Epidermal melanocyte (primary cell): Measurements from ENCODE around the gene IRF2BPL.

ENCODE experiments used
- DNase-seq: peaks from one replicate; pipeline ENCODE4 v3.0.0; 2011; ENCODE audit warnings: low spot score; ENCODE audit not compliant: insufficient read length

Gene IRF2BPL

GRCh38 chr14:77028384-77029231 lies at the start of gene IRF2BPL:
TSS of gene IRF2BPL (minus strand) at chr14:77028708. CDS start at chr14:77027792, 916 bp downstream.
- DNase-seq = peak; percentile 98

DNA sequence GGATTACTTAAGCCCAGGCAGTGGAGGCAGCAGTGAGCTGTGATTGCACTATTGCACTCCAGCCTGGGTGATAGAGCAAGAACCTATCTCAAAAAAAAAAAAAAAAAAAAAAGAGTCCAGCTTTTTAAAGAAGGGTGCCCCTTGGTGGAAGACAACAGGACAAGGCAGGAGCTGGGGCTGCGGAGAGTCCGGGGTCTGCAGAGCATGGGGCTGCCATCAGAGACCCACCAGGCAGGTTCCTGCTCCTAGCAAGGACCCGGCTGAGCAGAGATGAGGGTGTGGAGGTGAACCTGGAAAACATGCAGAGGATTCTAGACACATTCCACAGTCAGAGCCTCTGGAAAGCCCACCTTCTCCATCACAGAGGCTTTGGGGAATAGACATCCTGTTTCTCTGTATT lies 48.5 kb upstream of the IRF2BPL start:
- DNase-seq = no peak

DNA sequence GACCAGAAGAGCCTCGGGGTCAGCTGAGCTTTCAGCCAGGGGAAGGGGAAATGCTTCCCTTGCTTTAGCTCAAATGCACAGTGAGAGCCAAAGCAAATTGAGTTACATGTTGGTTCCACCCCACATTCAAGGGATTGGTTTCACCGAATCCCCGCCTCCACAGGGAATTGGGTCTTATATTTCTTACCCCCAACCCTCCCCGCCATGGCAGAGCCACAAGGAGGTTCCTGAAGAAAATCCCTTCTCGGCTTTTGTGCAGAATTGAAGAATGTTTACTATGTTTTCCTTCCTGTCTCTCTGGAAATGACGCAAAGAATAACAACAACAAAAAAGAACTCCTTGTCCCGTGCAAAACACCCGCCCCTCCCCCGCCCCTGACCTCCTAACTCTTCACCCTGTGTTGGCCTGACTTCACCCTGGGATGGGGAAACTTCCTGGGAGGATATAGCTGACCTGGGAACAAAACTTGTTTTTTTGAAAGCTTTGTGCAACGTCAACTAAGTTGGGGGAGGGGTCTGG lies 47.7 kb upstream of the IRF2BPL start:
- DNase-seq = no peak

GRCh38 chr14:77074969-77075368 lies 46.5 kb upstream of the IRF2BPL start:
- no peak for DNase-seq

DNA sequence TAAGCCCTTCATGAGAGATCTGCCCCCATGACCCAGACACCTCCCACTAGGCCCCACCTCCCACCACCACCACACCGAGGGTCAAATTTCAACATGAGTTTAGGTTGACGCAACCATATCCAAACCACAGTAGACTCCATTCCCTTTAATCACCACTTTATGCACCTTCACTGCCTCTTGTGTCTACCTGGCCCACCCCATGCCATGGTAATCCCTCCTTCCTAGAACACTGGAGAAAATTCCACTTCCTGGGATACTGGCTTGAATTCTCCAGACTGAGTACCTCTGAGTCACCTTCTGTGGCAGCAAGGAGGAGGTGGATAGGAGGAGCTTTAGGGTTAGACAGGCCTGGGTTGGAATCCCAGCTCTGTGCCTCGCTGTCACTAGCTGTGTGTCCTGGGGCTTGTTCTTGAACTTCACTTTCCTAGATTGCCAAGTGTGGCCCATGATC lies 43.5 kb upstream of the IRF2BPL start:
- no peak for DNase-seq

DNA sequence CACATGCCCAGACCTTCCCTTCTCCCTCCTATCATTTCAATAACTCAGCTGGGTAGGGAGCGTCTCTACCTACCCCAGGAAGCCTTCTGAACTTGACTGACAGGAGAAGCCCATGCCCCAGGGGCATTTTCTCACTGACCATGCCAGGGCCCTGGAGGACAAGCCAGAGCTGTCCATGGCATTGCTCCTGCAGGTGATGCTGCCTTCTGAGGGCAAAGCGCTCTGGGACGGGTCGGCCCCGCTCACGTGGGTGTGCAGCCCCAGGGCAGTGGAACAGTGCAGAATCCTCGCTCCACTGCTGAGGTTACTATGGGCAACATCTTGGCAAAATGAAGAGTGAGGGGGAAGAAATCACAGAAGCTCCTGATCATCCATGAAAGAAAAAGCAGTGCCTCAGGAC lies 41.0 kb upstream of the IRF2BPL start:
- no peak for DNase-seq

GRCh38 chr14:77068517-77069200 lies 40.2 kb upstream of the IRF2BPL start:
- DNase-seq = no peak

DNA sequence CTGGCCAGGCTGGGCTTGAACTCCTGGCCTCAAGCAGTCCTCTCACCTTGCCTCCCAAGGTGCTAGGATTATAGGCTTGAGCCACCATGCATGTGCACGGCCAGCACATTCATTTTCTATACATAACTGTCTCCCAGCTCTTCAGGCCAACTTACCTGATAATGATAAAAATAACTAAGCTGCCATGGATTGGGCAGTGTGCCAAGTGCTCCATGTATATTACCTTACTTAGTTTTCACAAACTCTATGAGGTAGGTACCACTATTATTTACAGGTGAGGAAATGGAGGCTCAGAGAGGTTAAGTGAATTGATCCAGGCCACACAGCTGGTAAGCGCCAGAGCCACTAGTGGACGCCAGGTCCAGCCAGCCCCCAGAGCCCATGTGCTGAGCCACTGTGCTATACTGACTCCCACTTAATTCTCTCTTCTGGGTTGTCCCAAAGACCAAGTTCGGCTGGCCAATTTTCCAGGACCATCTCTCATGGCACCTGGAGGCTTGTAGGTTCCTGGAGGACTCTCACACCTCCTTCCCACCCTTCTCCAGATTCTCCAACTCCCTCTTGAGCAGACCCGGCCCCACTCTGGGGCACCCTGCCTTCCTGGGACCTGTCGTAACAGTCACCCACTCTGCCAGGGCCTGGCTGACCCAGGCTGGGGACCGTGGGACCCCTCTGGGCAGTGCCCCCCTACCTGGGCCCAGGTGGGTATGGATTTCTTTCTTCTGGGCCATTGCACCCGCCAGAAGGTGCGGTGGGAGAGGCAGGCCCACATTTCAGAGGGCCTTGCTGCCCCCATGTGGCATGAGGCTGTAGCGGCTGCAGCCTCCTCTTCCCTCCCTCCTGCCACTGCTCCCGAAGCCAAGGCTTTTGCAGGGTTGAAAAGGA lies 39.4 kb upstream of the IRF2BPL start:
- peak; percentile 47 for DNase-seq

DNA sequence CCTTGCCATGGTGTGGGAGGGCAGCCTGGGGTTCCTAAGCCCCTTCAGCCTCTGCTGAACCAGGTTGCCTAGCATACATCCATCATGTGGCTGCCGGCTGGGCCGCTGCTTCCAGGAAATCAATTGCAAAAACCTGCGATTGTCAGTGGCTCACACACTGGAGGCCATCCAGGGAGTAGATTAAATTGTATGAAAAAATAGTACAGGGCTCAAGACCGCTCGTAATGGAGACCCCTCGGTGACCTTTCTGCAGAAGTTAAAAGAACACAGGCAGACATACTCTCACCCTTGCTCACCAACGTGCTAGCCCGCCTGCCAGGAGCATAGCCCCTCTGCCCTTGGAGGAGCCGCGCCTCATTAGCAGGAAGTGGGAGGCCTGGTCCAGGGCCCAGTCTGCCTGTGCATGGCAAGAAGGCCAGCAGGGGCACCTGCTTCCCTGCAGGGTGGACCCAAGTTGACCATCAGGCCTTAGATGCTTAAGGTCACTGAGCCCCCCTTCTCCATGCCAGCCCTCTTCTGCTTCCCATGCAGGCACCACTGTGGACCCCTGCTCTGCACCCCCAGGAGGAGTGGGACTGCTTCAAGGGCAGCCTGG lies 38.2 kb upstream of the IRF2BPL start:
- DNase-seq = no peak

- no peak for DNase-seq
These were observed 37.5 kb upstream of the IRF2BPL start for GRCh38 chr14:77065851-77066577.

DNA sequence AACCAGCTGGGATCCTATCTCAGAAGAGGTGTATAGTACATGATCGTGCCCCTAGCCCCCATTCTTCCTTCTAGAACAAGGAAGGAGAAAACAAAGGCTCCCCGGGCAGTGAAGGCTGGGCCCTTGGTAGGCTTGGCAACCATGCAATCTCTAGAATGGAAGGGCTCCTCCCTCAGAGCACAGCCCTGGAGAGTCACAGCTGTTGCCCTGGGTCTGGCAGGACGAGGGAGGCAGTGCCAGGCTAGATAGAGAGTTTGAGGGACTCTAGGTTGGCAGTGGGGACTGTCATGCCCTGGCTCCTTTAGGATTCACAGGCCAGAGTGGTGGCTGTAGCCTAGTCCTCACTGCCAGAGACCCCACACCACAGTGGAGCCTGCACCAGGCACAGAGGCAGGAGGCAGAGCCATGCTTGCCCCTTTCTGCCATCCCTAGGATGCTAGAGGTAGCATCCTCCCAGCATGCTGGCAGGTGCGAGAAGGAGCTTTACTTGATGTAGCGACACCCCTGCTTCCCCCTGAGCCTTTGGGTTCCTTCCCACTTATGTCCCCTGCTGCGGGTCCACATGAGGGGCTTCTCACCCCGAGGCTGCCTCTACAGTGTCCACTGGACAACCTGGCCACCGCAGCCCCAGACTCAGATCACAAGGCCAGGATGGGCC lies 36.1 kb upstream of the IRF2BPL start:
- DNase-seq = no peak

GRCh38 chr14:77063571-77064171 lies 35.2 kb upstream of the IRF2BPL start:
- DNase-seq = no peak

DNA sequence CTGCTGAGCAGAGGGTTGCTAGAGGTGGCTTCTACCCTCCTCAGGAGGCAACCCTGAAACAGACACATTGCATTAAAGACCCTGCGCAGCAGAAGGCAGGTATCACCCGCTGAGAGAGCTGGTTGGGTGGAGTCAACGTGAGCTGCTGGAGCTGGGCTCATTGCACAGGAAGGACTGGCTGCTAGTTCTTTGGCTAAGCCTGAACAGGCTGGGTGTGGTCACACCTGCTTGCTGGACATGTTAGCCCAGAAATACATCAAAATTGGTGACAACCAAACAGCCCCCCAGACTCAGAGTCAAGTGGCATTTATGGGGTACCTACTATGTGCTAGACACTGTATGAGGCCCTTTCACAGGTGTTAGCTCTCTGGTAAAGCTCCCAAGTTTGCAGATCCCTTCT lies 33.8 kb upstream of the IRF2BPL start:
- DNase-seq = no peak

GRCh38 chr14:77061630-77062257 lies 33.2 kb upstream of the IRF2BPL start:
- no peak for DNase-seq

GRCh38 chr14:77059276-77059915 lies 30.9 kb upstream of the IRF2BPL start:
- peak; percentile 57 for DNase-seq

- no peak for DNase-seq
These were observed 30.3 kb upstream of the IRF2BPL start for GRCh38 chr14:77058785-77059184.

DNA sequence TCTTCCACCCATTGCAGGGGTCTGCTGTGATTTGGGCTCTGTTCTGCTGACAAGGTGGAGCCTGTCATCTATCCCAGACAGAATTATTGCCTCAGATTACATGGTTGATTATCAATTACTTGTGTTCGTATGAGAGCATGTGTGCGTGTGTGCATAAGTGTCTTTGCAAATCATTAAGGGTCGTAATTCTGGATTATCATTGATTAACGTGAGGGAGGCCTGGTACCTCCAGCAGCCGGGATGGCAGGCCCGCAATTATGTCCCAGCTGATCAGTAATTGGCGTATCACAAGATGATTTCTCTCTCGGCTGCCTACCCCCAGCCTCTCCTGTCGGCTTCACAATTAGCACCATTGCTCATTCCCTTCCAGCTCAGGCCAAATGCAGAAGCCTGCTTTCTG lies 29.6 kb upstream of the IRF2BPL start:
- no peak for DNase-seq

- DNase-seq = no peak
These were observed 27.5 kb upstream of the IRF2BPL start for GRCh38 chr14:77055981-77056380.
